ENCODE results near the gene BRINP2. TPM values are rescaled to one million over a fixed set of nuclear protein-coding genes. Genes with fewer than 3 reads are reported as not detected.

Gene BRINP2
- total and polyA plus RNA-seq, 2 of the 8 experiments (the other 6 are each of a cell fraction or from before 2014, with no cell fraction given) = 0.39 to 0.42 TPM

GRCh38 chr1:177306019-177306415 is 135.3 kb downstream of the BRINP2 start (continued):
- no peak for TF ChIP-seq FOSL1 (IDR thresholded peaks at IDR 0.05; ENCODE audit: insufficient read depth, low read depth, low read length)

Measured in H1 (cell line).